Amniotic epithelial cell (primary cell): Measurements from ENCODE around the gene CFHR1.
"Not testable (repeated sequence)": the region's sequence is repeated elsewhere in the genome, so short reads cannot be mapped to it uniquely, and the experiment has no call there.

Experiments
- DNase-seq: peaks from one replicate; pipeline ENCODE4 v3.0.0-alpha.2; 2010; ENCODE audit warnings: low read depth

CFHR1 gene

GRCh38 chr1:196819531-196819930, at the start of gene CFHR1:
TSS of gene CFHR1 (plus strand) at chr1:196819731. CDS start at chr1:196819845, 114 bp downstream.
- not testable (repeated sequence) for DNase-seq

GRCh38 chr1:196769823-196770222, 49.7 kb upstream of the CFHR1 start:
- DNase-seq, result not testable (repeated sequence)

GRCh38 chr1:196773713-196774112, 45.8 kb upstream of the CFHR1 start:
- DNase-seq, result no peak

GRCh38 chr1:196774175-196774574, 45.4 kb upstream of the CFHR1 start:
- no peak for DNase-seq

DNA sequence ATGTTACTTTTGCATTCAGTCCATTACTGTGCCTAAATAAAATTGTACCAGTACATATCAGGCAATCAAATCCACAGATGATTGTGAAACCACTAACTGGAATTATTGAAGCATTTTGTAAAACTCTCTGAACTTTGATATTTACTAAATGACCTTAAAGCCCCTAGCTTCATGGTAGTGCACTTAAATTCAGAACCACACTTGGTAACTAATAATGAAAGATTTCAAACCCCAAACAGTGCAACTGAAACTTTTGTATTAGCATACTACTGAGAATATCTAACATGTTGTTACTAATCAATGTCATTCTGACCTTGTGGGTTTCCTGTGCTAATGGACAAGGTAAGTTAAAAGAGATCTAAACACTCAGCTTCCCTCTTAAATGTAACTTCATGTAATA, 44.9 kb upstream of the CFHR1 start, which contains the start of gene CFHR3:
CFHR3 (plus strand) TSS at position 238 of the 400 bp plus-strand sequence; CDS start at position 285, 47 bp downstream.
- DNase-seq, result no peak

DNA sequence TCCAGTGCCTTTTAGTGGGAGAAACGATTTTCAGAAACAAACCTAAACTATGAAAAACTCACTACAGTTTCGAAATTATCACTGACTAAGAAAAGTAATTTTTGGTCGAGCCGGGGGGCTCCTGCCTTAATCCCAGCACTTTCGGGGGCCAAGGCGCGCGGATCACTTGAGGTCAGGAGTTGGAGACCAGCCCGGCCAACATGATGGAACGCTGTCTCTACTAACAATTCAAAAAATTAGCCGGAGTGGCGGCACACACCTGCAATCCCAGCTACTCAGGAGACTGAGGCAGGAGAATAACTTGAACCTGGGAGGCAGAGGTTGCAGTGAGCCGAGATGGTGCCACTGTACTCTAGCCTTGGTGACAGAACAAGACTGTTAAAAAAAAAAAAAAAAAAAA, 41.9 kb upstream of the CFHR1 start:
- no peak for DNase-seq

- no peak for DNase-seq
Observed at GRCh38 chr1:196779093-196779492, 40.4 kb upstream of the CFHR1 start.

- DNase-seq, result not testable (repeated sequence)
Observed at GRCh38 chr1:196791252-196791651, 28.3 kb upstream of the CFHR1 start.

DNA sequence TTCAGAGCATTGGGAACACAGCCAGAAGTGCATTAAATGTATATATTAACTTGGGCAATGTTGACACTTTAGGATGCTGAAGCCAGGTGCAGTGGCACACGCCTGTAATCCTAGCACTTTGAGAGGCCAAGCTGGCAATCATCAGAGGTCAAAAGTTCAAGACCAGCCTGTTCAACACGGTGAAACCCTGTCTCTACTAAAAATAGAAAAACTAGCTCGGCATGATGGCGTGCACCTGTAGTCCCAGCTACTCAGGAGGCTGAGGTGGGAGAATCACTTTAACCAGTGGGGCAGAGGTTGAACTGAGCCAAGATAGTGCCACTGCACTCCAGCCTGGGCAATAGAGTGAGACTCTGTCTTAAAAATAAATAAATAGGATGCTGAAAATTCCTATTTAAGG, 25.4 kb upstream of the CFHR1 start:
- DNase-seq, result not testable (repeated sequence)

DNA sequence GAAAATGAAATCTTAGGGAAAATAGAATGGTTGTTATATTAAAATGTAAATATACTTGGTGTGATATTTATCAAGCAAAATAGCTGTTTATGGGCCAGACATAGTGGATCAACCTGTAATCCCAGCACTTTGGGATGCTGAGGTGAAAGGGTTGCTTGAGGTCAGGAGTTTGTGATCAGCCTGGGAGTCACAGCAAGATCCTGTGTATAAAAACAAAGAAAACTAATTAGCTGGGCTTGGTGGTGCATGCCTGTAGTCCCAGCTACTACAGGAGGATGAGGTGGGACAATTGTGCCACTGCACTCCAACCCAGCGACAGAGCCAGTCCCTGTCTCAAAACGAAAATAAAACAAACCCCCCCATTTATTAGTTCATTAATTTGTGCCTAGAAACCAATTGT, 21.6 kb upstream of the CFHR1 start:
- DNase-seq, result no peak

DNA sequence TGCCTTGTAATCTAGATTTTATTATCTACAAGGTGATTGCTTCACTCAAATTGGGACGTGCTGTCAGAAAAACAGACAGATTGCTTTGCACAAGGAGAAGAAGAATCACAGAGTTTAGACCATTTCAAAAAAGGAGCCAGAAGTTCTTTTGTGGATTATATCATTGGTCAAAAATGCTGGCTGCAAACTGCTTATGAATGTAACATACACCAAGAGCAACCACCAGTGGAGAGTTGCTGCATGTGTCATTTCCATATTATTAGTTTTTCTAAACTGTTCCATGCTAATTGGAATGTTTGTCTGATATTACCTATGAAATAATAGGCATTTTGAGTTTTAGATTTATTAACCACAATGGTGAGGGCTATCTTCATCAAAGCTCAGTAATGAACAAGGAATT, 17.6 kb upstream of the CFHR1 start:
- DNase-seq, result not testable (repeated sequence)

GRCh38 chr1:196808529-196809235, 10.8 kb upstream of the CFHR1 start:
- DNase-seq, result no peak

DNA sequence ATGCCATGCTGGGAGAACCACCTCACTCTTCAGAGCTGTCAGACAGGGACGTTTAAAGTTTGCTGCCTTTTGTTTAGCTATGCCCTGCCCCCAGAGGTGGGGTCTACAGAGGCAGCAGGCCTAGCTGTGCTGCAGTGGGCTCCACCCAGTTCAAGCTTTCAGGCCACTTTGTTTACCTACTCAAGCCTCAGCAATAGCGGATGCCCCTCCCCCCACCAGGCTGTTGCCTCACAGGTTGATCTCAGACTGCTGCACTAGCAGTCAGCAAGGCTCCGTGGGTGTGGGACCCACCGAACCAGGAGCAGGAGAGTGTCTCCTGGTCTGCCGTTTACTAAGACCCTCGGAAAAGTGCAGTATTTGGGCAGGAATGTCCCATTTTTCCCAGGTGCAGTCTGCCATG, 2.1 kb upstream of the CFHR1 start:
- not testable (repeated sequence) for DNase-seq

DNA sequence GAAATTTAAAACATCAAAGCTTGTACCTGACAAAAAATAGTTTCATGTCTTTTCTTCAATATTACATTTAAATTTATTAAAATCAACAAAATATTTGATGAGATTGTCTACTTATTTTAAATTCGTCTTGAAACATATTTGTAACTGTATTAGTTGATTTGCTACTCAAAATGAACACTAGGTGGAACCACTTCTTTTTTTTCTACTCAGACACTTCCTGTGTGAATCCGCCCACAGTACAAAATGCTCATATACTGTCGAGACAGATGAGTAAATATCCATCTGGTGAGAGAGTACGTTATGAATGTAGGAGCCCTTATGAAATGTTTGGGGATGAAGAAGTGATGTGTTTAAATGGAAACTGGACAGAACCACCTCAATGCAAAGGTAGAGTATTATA, 8.3 kb downstream of the CFHR1 start:
- peak; percentile 54 for DNase-seq

DNA sequence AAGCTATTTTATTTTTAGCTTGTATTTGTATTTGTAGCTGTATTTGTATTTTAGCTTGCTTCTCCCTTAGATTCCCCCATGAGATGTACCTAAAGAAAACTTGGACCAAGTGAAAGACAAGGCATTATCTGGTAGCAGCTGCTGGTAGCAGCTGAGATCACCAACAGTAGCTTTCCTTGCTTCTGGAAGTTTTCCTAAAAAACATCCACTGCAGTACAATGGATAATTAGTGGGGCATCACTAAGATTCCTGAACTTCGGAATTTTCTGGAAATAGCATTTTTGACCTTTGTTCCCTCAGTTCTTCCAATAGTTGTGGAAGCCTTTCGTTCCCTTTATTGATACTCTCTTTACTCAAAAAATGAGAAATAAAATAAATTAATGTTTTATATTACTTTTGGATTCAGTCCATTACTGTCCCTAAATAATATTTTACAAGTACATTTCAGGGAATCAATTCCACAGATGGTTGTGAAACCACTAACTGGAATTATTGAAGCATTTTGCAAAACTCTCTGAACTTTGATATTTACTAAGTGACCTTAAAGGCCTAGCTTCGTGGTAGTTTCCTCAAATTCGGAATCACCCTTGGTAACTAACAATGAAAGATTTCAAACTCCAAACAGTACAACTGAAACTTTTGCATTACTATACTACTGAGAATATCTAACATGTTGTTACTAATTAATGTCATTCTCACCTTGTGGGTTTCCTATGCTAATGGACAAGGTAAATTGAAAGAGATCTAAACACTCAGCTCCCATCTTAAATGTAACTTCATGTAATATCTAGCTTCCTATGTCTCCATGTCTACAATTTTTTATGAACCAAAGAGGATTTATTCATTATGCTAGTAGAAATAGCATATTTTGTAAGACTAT, 30.3 kb downstream of the CFHR1 start:
- not testable (repeated sequence) for DNase-seq

DNA sequence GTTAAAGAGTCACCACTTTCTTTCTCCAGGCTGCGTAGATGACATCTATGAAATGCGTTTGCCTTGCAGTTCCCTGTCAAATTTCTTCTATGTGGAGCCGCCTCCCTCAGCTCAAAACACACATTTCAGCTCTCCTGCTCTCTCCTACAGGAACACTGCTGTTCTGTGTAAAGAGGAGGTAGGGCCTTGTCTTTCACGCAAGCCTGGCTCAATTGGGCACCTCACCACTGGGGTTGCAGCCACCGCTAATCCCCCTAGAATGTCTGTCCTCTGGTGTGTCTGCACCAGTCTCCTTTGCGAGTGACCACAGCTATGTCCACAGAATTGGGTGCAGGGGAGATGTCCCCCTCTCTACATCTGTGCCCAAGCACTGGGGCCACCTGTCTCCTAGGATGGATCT, 36.5 kb downstream of the CFHR1 start:
- no peak for DNase-seq

GRCh38 chr1:196857188-196857587, 37.7 kb downstream of the CFHR1 start:
- no peak for DNase-seq

DNA sequence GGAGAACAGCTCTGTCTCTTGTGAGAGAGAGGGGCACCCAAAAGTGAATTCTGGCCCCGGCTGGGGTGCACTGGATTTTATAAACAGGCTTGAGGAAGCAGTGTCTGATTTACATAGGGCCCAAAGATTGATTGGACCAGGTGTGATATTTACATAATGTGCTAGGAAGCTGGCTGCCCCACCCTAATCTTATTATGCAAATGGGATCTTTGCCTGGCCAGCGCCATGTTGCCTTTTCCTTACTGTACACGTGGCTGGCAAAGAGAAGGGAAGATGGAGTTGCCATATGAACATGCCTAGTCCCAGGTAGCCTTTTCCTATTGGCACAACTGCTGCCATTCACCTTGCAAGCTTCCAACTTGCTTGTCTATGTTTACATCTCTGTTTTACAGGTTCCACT, 39.3 kb downstream of the CFHR1 start:
- DNase-seq, result no peak

DNA sequence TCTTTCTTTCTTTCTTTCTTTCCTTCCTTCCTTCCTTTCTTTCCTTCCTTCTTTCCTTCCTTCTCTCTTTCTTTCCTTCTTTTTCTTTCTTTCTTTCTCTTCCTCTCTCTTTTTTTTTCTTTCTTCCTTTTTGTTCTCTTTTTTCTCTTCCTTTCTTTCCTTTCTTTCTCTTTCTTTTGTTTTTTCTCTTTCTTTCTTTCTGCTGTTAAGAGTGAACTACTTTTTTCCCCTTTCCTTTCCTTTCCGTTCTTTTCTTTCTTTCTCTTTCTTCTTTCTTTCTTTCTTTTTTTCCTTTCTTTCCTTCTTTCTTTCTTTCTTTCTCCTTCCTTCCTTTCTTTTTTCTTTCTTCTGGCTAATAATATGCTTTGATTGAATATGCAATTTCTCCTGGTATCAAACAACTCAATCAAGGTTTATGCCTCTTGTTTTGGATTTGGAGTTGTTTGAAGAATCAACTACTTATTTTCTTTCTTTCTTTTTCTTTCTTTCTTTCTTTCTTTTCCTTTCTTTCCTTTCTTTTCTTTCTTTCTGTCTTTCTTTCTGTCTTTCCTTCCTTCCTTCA, 40.9 kb downstream of the CFHR1 start:
- DNase-seq, result no peak

- DNase-seq, result no peak
Observed at GRCh38 chr1:196861429-196861828, 41.9 kb downstream of the CFHR1 start.

GRCh38 chr1:196866974-196867373, 47.4 kb downstream of the CFHR1 start:
- no peak for DNase-seq

DNA sequence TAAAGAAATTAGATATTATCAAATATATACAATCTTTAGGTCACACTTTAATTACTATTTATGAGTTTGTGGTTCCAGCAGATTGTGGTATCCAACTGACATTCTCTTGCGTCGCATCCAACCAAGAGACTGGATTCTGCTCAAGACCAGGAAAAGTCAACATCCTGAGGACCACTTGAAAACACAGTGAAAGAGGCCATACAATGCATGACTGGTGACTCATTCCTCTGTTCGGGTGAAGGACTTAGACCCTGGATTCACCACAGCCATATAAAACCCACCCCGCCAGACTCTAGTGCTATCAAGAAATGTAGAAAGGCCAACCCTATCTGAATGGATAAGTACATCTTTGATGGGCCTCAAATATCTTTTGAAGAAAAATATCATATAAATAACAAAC, 53.9 kb downstream of the CFHR1 start:
- DNase-seq, result no peak

GRCh38 chr1:196875935-196876334, 56.4 kb downstream of the CFHR1 start:
- DNase-seq, result no peak
